Progenitor cell of endocrine pancreas (in vitro differentiated cells): ENCODE data around the gene WFDC6. TPM values are rescaled to one million over a fixed set of nuclear protein-coding genes. Genes with fewer than 3 reads are reported as not detected.
A peak's percentile ranks its signal among the peaks of the same experiment; 100 is the strongest.

Source experiments
- DNase-seq: peaks from one replicate; pipeline ENCODE4 v3.0.0; 2021; ENCODE audit warnings: low spot score; ENCODE audit not compliant: unreplicated experiment
- H3K27ac Mint-ChIP-seq: 2 replicates; pipeline ENCODE4 v1.8.0; 2021; ENCODE audit warnings: mild to moderate bottlenecking, moderate library complexity, mixed read lengths
- H3K27me3 Mint-ChIP-seq: 2 replicates; pipeline ENCODE4 v1.8.0; 2021; ENCODE audit warnings: mixed read lengths
- H3K36me3 Mint-ChIP-seq: 2 replicates; pipeline ENCODE4 v1.8.0; 2022; ENCODE audit warnings: mixed read lengths; ENCODE audit not compliant: insufficient read depth
- H3K4me1 Mint-ChIP-seq: 2 replicates; pipeline ENCODE4 v1.8.0; 2021; ENCODE audit warnings: low read depth, mixed read lengths
- H3K4me3 Mint-ChIP-seq: 2 replicates; pipeline ENCODE4 v1.8.0; 2021; ENCODE audit warnings: low read depth, mild to moderate bottlenecking, moderate library complexity, mixed read lengths
- H3K9me3 Mint-ChIP-seq: 2 replicates; pipeline ENCODE4 v1.8.0; 2021; ENCODE audit warnings: low read depth, mixed read lengths
- CTCF ChIP-seq: fragments of 200-600 bp; sonication (generic); IDR thresholded peaks from one replicate; pipeline ENCODE4 v1.5.0; 2021; ENCODE audit warnings: antibody characterized with exemption, mild to moderate bottlenecking; ENCODE audit not compliant: unreplicated experiment
- total RNA-seq: library from RNA; stranded (reverse); gene quantifications from 2 replicates; pipeline ENCODE4 v1.2.1, GENCODE V29; 2021

The WFDC6 gene
- total RNA-seq, 1 donor from 2014 or later, result not detected

GRCh38 chr20:45500022-45500421 is 39.3 kb downstream of the WFDC6 start:
- no peak for TF ChIP-seq CTCF
- no peaks in the 10 kb centered on the region for H3K36me3 Mint-ChIP-seq
- H3K27me3 Mint-ChIP-seq, result peaks cover 26% of the 10 kb centered on the region
- H3K27ac Mint-ChIP-seq, result no peak overlapping the region
- no peak overlapping the region for H3K4me3 Mint-ChIP-seq
- no peaks in the 10 kb centered on the region for H3K4me1 Mint-ChIP-seq
- H3K9me3 Mint-ChIP-seq, result no peaks in the 10 kb centered on the region
- DNase-seq, result no peak

DNA sequence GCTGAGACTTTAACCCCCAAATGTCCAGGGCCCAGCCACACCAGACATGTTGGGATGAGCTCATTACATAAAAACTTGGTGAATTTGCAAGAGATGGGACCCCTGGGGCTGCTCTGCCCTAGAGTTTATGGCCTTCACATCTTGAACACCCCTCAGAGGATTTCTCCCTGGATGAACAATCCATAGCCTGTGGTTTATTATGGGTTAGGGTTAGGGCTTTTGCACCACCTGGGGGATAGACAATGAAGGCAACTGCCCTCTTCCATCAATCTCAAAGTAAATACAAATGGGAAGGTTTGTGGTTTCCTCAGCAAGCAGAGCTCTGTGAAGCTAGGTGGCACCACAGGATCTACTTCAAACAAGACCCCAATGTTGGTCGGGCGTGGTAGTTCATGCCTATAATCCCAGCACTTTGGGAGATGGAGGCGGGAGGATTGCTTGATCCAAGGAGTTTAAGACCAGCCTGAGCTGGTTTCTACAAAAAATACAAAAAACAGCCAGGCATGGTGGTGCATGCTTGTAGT is 41.2 kb downstream of the WFDC6 start:
- no peaks in the 10 kb centered on the region for H3K4me1 Mint-ChIP-seq
- H3K4me3 Mint-ChIP-seq, result no peak overlapping the region
- no peaks in the 10 kb centered on the region for H3K9me3 Mint-ChIP-seq
- no peaks in the 10 kb centered on the region for H3K36me3 Mint-ChIP-seq
- peaks cover 24% of the 10 kb centered on the region for H3K27me3 Mint-ChIP-seq
- DNase-seq, result no peak
- no peak overlapping the region for H3K27ac Mint-ChIP-seq
- TF ChIP-seq CTCF, result no peak

- Mint-ChIP-seq H3K4me3 (no peak overlapping the region), H3K4me1 (no peaks in the 10 kb centered on the region), H3K27me3 (peaks cover 23% of the 10 kb centered on the region), H3K36me3 (no peaks in the 10 kb centered on the region), H3K27ac (peak overlapping the region; percentile 11), H3K9me3 (no peaks in the 10 kb centered on the region)
- no peak for TF ChIP-seq CTCF
- DNase-seq, result no peak
These were observed 43.1 kb downstream of the WFDC6 start for GRCh38 chr20:45496166-45496565.

DNA sequence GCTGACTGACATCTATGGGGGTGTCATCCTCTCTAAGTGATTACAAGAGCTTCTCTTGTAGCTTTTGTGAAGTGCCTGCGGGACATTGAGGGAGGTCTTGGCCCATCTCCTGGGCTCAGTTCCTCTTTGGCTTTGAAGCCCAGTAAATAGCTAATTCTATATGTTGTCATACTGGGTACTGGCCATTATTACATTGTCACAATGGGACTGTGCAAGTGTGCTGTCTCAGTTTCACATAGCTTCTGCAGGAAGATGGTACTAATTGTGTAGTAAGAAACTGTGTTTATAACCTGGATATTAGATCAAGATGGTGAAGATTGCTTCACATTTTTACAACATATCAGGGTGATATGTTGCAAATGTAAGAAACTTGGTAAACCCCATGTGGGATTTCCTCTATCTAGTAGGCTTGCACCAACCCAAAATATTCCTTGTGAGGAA is 43.8 kb downstream of the WFDC6 start:
- Mint-ChIP-seq H3K27ac (no peak overlapping the region), H3K4me3 (no peak overlapping the region), H3K9me3 (no peaks in the 10 kb centered on the region), H3K4me1 (no peaks in the 10 kb centered on the region), H3K36me3 (no peaks in the 10 kb centered on the region), H3K27me3 (peaks cover 19% of the 10 kb centered on the region)
- DNase-seq, result no peak
- TF ChIP-seq CTCF, result no peak

- H3K9me3 Mint-ChIP-seq, result no peaks in the 10 kb centered on the region
- peaks cover 8% of the 10 kb centered on the region for H3K27me3 Mint-ChIP-seq
- H3K36me3 Mint-ChIP-seq, result no peaks in the 10 kb centered on the region
- H3K4me3 Mint-ChIP-seq, result no peak overlapping the region
- TF ChIP-seq CTCF, result no peak
- DNase-seq, result no peak
- H3K27ac Mint-ChIP-seq, result no peak overlapping the region
- peaks cover 13% of the 10 kb centered on the region for H3K4me1 Mint-ChIP-seq
These were observed 50.2 kb downstream of the WFDC6 start for GRCh38 chr20:45489083-45489531.
